Liver (tissue), 9 donors: ENCODE measurements around the gene FRZB. TPM values are rescaled to one million over a fixed set of nuclear protein-coding genes. Genes with fewer than 3 reads are reported as not detected.

Source experiments
- DNase-seq: peaks from one replicate; pipeline ENCODE4 v3.0.0-alpha.2; 2017; ENCODE audit warnings: low spot score
- H3K27ac ChIP-seq, 2 donors: one replicate each; pipeline ENCODE4 v1.7.0; 2013; ENCODE audit warnings: inconsistent platforms in 2 of 2, low read length in 2 of 2, control low read depth in 1 of 2, low read depth in 1 of 2, mild to moderate bottlenecking in 1 of 2
- H3K27me3 ChIP-seq, 4 donors: one replicate each; pipeline versions ENCODE4 v1.6.1 to v1.7.0; 2013; ENCODE audit warnings: low read length in 3 of 4, inconsistent platforms in 1 of 4, mild to moderate bottlenecking in 1 of 4, moderate library complexity in 1 of 4; ENCODE audit not compliant: control insufficient read depth in 4 of 4, insufficient read depth in 4 of 4
- H3K36me3 ChIP-seq, 4 donors: one replicate each; pipeline versions ENCODE4 v1.6.1 to v1.7.0; 2013; ENCODE audit warnings: low read length in 3 of 4, mild to moderate bottlenecking in 3 of 4, low read depth in 1 of 4, moderate library complexity in 1 of 4; ENCODE audit not compliant: control insufficient read depth in 4 of 4, insufficient read depth in 3 of 4
- H3K4me1 ChIP-seq, 4 donors: one replicate each; pipeline versions ENCODE4 v1.6.1 to v1.7.0; 2013; ENCODE audit warnings: low read length in 3 of 4, mild to moderate bottlenecking in 3 of 4, moderate library complexity in 1 of 4; ENCODE audit not compliant: control insufficient read depth in 4 of 4, insufficient read depth in 4 of 4
- H3K4me3 ChIP-seq, 3 donors: one replicate each; pipeline versions ENCODE4 v1.6.1 to v1.7.0; 2013; ENCODE audit warnings: low read length in 3 of 3, control low read depth in 1 of 3, low read depth in 1 of 3, mild to moderate bottlenecking in 1 of 3
- H3K9ac ChIP-seq, 2 donors: one replicate each; pipeline ENCODE4 v1.7.0; 2013; ENCODE audit warnings: low read length in 2 of 2, mild to moderate bottlenecking in 2 of 2, moderate library complexity in 2 of 2, control low read depth in 1 of 2, low read depth in 1 of 2
- H3K9me3 ChIP-seq, 4 donors: one replicate each; pipeline versions ENCODE4 v1.6.1 to v1.7.0; 2013; ENCODE audit warnings: low read length in 3 of 4; ENCODE audit not compliant: control insufficient read depth in 4 of 4
- ATF3 ChIP-seq: IDR thresholded peaks from 2 replicates; pipeline ENCODE4 v1.6.1; 2016; ENCODE audit warnings: antibody characterized with exemption
- CTCF ChIP-seq: fragments of 150-350 bp; IDR thresholded peaks from 2 replicates; pipeline ENCODE4 v1.5.1; 2017; ENCODE audit warnings: improper control_type of control experiment, low read depth, low read length; ENCODE audit not compliant: missing input control
- EGR1 ChIP-seq, 2 donors: IDR thresholded peaks; 2 replicates each; pipeline ENCODE4 v1.6.1; 2016 to 2018; ENCODE audit warnings: antibody characterized with exemption in 2 of 2, low read depth in 2 of 2
- FOXA2 ChIP-seq: IDR thresholded peaks from 2 replicates; pipeline ENCODE4 v1.6.1; 2016; ENCODE audit warnings: antibody characterized with exemption
- GABPA ChIP-seq, 2 donors: IDR thresholded peaks in 1 of 2; conservative IDR thresholded peaks in 1 of 2; 2 replicates each; pipeline ENCODE4 v1.6.1; 2016; ENCODE audit warnings: antibody characterized with exemption in 2 of 2, mild to moderate bottlenecking in 1 of 2, moderate library complexity in 1 of 2
- HNF4A ChIP-seq, 2 donors: conservative IDR thresholded peaks; 2 replicates each; pipeline ENCODE4 v1.6.1; 2016; ENCODE audit warnings: antibody characterized with exemption in 2 of 2, mild to moderate bottlenecking in 2 of 2
- HNF4G ChIP-seq: IDR thresholded peaks from 2 replicates; pipeline ENCODE4 v1.6.1; 2016; ENCODE audit warnings: antibody characterized with exemption
- JUND ChIP-seq, 2 donors: IDR thresholded peaks; 2 replicates each; pipeline ENCODE4 v1.6.1; 2016; ENCODE audit warnings: antibody characterized with exemption in 2 of 2
- MAX ChIP-seq: IDR thresholded peaks from 2 replicates; pipeline ENCODE4 v1.6.1; 2016; ENCODE audit warnings: antibody characterized with exemption
- SP1 ChIP-seq: IDR thresholded peaks from 2 replicates; pipeline ENCODE4 v1.6.1; 2018; ENCODE audit warnings: antibody characterized with exemption, mild to moderate bottlenecking
- TAF1 ChIP-seq: conservative IDR thresholded peaks from 2 replicates; pipeline ENCODE4 v1.6.1; 2016; ENCODE audit warnings: antibody characterized with exemption, mild to moderate bottlenecking
- YY1 ChIP-seq: IDR thresholded peaks from 2 replicates; pipeline ENCODE4 v1.6.1; 2016; ENCODE audit warnings: antibody characterized with exemption, mild to moderate bottlenecking
- WGBS: extraction: QIAGEN DNeasy Blood & Tissue Kit; methylation state at CpG from one replicate; pipeline ENCODE4 v1.1.7; 2013; 5-methylcytosine and 5-hydroxymethylcytosine counted together
- polyA plus RNA-seq, 2 donors: library from polyadenylated mRNA; stranded (reverse) in 1 of 2; unstranded in 1 of 2; fragments of 200-250 nt in 1 of 2; fragments of >200 nt in 1 of 2; fragmentation: Nextera tagmentation in 1 of 2; extraction: Ambion mirVana in 1 of 2; gene quantifications; one replicate each; pipeline versions ENCODE4 v1.2.1 to v1.2.3, GENCODE V29; 2013 to 2015
- total RNA-seq, 2 donors: library from RNA; depleted of rRNA; stranded (reverse); fragments of >200 nt; gene quantifications; one replicate each; pipeline ENCODE4 v1.2.3, GENCODE V29; 2014
- TF ChIP-seq, protein P1 (sequence below): IDR thresholded peaks from 2 replicates; pipeline ENCODE4 v1.6.1; 2016; ENCODE audit warnings: antibody characterized with exemption, mild to moderate bottlenecking
- TF ChIP-seq, protein P2 (sequence below): IDR thresholded peaks from 2 replicates; pipeline ENCODE4 v1.6.1; 2016; ENCODE audit warnings: antibody characterized with exemption
- donor health status: healthy.
- donor health status: healthy.
- donor health status: healthy.
- donor health status: healthy.
- donor health status: healthy.

The FRZB gene
- total and polyA plus RNA-seq, 4 donors, result 0.17 to 1.0 (median 0.54) TPM

DNA sequence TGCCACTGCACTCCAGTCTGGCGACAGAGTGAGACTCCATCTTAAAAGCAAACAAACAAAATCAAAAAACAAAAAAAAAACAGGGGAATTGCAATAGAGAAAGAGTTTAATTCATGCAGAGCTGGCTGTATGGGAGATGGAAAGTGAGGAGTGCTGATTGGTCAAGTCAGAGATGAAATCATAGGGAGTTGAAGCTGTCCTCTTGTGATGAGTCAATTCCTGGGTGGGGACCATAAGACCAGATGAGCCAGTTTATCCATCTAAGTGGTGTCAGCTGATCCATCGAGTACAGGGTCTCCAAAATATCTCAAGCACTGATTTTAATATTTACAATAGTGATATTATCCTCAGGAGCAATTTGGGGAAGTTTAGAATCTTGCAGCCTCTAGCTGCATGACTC is 45.3 kb downstream of the FRZB start (continued):
- TF ChIP-seq, protein P1, sequence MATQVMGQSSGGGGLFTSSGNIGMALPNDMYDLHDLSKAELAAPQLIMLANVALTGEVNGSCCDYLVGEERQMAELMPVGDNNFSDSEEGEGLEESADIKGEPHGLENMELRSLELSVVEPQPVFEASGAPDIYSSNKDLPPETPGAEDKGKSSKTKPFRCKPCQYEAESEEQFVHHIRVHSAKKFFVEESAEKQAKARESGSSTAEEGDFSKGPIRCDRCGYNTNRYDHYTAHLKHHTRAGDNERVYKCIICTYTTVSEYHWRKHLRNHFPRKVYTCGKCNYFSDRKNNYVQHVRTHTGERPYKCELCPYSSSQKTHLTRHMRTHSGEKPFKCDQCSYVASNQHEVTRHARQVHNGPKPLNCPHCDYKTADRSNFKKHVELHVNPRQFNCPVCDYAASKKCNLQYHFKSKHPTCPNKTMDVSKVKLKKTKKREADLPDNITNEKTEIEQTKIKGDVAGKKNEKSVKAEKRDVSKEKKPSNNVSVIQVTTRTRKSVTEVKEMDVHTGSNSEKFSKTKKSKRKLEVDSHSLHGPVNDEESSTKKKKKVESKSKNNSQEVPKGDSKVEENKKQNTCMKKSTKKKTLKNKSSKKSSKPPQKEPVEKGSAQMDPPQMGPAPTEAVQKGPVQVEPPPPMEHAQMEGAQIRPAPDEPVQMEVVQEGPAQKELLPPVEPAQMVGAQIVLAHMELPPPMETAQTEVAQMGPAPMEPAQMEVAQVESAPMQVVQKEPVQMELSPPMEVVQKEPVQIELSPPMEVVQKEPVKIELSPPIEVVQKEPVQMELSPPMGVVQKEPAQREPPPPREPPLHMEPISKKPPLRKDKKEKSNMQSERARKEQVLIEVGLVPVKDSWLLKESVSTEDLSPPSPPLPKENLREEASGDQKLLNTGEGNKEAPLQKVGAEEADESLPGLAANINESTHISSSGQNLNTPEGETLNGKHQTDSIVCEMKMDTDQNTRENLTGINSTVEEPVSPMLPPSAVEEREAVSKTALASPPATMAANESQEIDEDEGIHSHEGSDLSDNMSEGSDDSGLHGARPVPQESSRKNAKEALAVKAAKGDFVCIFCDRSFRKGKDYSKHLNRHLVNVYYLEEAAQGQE, result no peak

GRCh38 chr2:182819412-182819811 is 47.0 kb downstream of the FRZB start:
- Histone ChIP-seq H3K27me3 (no peaks in the 10 kb centered on the region), H3K9ac (no peak overlapping the region), H3K36me3 (no peaks in the 10 kb centered on the region), H3K4me3 (no peak overlapping the region), H3K4me1 (no peaks in the 10 kb centered on the region), H3K9me3 (no peaks in the 10 kb centered on the region), H3K27ac (no peak overlapping the region)
- no peak for DNase-seq
- 97% methylated on average over 4 of the region's 4 CpGs for WGBS
- TF ChIP-seq TAF1 (no peak), ATF3 (no peak), JUND (IDR thresholded peaks at IDR 0.05) (no peak), SP1 (no peak), HNF4G (no peak), HNF4A (conservative IDR thresholded peaks at IDR 0.05) (no peak), CTCF (no peak), MAX (no peak), YY1 (no peak), EGR1 (IDR thresholded peaks at IDR 0.05; ENCODE audit: low read depth in 2 of 2) (no peak), GABPA (IDR thresholded peaks at IDR 0.05 in 1 of 2, conservative IDR thresholded peaks at IDR 0.05 in 1 of 2) (no peak), FOXA2 (no peak)
- TF ChIP-seq, protein P1, result no peak
- TF ChIP-seq, protein P2, sequence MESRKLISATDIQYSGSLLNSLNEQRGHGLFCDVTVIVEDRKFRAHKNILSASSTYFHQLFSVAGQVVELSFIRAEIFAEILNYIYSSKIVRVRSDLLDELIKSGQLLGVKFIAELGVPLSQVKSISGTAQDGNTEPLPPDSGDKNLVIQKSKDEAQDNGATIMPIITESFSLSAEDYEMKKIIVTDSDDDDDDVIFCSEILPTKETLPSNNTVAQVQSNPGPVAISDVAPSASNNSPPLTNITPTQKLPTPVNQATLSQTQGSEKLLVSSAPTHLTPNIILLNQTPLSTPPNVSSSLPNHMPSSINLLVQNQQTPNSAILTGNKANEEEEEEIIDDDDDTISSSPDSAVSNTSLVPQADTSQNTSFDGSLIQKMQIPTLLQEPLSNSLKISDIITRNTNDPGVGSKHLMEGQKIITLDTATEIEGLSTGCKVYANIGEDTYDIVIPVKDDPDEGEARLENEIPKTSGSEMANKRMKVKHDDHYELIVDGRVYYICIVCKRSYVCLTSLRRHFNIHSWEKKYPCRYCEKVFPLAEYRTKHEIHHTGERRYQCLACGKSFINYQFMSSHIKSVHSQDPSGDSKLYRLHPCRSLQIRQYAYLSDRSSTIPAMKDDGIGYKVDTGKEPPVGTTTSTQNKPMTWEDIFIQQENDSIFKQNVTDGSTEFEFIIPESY, result no peak
